Measurements from ENCODE around the gene KIAA0930. TPM values are rescaled to one million over a fixed set of nuclear protein-coding genes. Genes with fewer than 3 reads are reported as not detected.

Gene KIAA0930
- total and polyA plus RNA-seq, 2 experiments from 2014 or later = 15.0 to 78.6 TPM

GRCh38 chr22:45268167-45268957 is 27.7 kb upstream of the KIAA0930 start:
- peak overlapping the region; percentile 88 for H3K4me2 ChIP-seq
- peak overlapping the region; percentile 95 for H3K27ac Mint-ChIP-seq

More at GRCh38 chr22:45268167-45268957, 27.7 kb upstream of the KIAA0930 start:
- Histone ChIP-seq H3F3A (replicated peaks; ENCODE audit: low read depth) (0 out of 2 replicates have a peak, but pooled peaks cover 6% of the 10 kb centered on the region), H4K20me1 (replicated peaks; ENCODE audit: insufficient read depth) (no peaks in the 10 kb centered on the region), H3K4me3 (peak overlapping the region; percentile 81), H3K79me2 (replicated peaks; ENCODE audit: insufficient read depth) (no peaks in the 10 kb centered on the region), H3K36me3 (ENCODE audit: insufficient read depth) (no peaks in the 10 kb centered on the region), H2AFZ (peak overlapping the region; percentile 96), H3K27me3 (ENCODE audit: insufficient read depth) (peaks cover 15% of the 10 kb centered on the region), H3K4me1 (ENCODE audit: insufficient read depth) (peaks cover 11% of the 10 kb centered on the region; the same call in 1 of the 2 replicates), H3K27ac (ENCODE audit: low read depth) (peak overlapping the region; percentile 94), H3K9me2 (ENCODE audit: insufficient read depth) (no peaks in the 10 kb centered on the region)
- DNase-seq (ENCODE audit: low spot score) = peak; percentile 95
- peaks cover 22% of the 10 kb centered on the region for H3K4me1 Mint-ChIP-seq
- peaks cover 16% of the 10 kb centered on the region for H3K27me3 Mint-ChIP-seq (ENCODE audit: insufficient read depth, low read depth, poor library complexity)
- H3K4me3 Mint-ChIP-seq = peak overlapping the region; percentile 90
- TF ChIP-seq ZNF462 (CRISPR knock-in tag; IDR thresholded peaks at IDR 0.05) (no peak), EZH2 (IDR thresholded peaks at IDR 0.05; ENCODE audit: low read depth, unreplicated experiment) (no peak), STAT1 (IDR thresholded peaks at IDR 0.05; ENCODE audit: unreplicated experiment) (no peak), CREB1 (CRISPR knock-in tag; IDR thresholded peaks at IDR 0.05; ENCODE audit: low read depth) (peak; percentile 61; the same call in 1 of the 2 replicates), ZNF331 (CRISPR knock-in tag; IDR thresholded peaks at IDR 0.05; ENCODE audit: low read depth) (no peak), EZH2phosphoT487 (IDR thresholded peaks at IDR 0.05; ENCODE audit: unreplicated experiment) (no peak), POLR2AphosphoS5 (IDR thresholded peaks at IDR 0.05; ENCODE audit: low read depth) (peak; percentile 55), REST (IDR thresholded peaks at IDR 0.05; ENCODE audit: unreplicated experiment) (no peak), JUNB (IDR thresholded peaks at IDR 0.05; ENCODE audit: unreplicated experiment) (no peak), NANOG (IDR thresholded peaks at IDR 0.05; ENCODE audit: borderline replicate concordance) (no peak), ZNF114 (CRISPR knock-in tag; IDR thresholded peaks at IDR 0.05) (no peak)
- TF ChIP-seq, protein P1, sequence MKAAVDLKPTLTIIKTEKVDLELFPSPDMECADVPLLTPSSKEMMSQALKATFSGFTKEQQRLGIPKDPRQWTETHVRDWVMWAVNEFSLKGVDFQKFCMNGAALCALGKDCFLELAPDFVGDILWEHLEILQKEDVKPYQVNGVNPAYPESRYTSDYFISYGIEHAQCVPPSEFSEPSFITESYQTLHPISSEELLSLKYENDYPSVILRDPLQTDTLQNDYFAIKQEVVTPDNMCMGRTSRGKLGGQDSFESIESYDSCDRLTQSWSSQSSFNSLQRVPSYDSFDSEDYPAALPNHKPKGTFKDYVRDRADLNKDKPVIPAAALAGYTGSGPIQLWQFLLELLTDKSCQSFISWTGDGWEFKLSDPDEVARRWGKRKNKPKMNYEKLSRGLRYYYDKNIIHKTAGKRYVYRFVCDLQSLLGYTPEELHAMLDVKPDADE (IDR thresholded peaks at IDR 0.05) = no peak
- TF ChIP-seq, protein P2, sequence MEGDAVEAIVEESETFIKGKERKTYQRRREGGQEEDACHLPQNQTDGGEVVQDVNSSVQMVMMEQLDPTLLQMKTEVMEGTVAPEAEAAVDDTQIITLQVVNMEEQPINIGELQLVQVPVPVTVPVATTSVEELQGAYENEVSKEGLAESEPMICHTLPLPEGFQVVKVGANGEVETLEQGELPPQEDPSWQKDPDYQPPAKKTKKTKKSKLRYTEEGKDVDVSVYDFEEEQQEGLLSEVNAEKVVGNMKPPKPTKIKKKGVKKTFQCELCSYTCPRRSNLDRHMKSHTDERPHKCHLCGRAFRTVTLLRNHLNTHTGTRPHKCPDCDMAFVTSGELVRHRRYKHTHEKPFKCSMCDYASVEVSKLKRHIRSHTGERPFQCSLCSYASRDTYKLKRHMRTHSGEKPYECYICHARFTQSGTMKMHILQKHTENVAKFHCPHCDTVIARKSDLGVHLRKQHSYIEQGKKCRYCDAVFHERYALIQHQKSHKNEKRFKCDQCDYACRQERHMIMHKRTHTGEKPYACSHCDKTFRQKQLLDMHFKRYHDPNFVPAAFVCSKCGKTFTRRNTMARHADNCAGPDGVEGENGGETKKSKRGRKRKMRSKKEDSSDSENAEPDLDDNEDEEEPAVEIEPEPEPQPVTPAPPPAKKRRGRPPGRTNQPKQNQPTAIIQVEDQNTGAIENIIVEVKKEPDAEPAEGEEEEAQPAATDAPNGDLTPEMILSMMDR (conservative IDR thresholded peaks at IDR 0.05; ENCODE audit: low read depth in 2 of 2) = no peak
- H3K9me3 Mint-ChIP-seq = no peaks in the 10 kb centered on the region
- ATAC-seq = peak; percentile 73
- no peaks in the 10 kb centered on the region; the same call in 2 of the 3 replicates for H3K36me3 Mint-ChIP-seq (ENCODE audit: low read depth)

All from GM23338 (cell line).